Sigmoid colon (tissue), 7 donors: Measurements from ENCODE around the gene LRRC10. TPM values are rescaled to one million over a fixed set of nuclear protein-coding genes. Genes with fewer than 3 reads are reported as not detected.
A peak's percentile ranks its signal among the peaks of the same experiment; 100 is the strongest.

Experiments used
- DNase-seq: peaks from one replicate; pipeline ENCODE4 v3.0.0-alpha.2; 2019
- H3K27ac ChIP-seq, 4 donors: fragments of 200-600 bp; sonication (generic); one replicate each; pipeline ENCODE4 v1.5.1; 2016 to 2019; ENCODE audit warnings: mild to moderate bottlenecking in 1 of 4
- H3K27me3 ChIP-seq, 3 donors: fragments of 200-600 bp; sonication (generic); one replicate each; pipeline ENCODE4 v1.5.1; 2019; ENCODE audit warnings: mild to moderate bottlenecking in 1 of 3
- H3K36me3 ChIP-seq, 4 donors: fragments of 200-600 bp; sonication (generic); one replicate each; pipeline ENCODE4 v1.5.1; 2016 to 2019
- H3K4me1 ChIP-seq, 4 donors: fragments of 200-600 bp; sonication (generic); one replicate each; pipeline ENCODE4 v1.5.1; 2017 to 2019
- H3K4me3 ChIP-seq, 4 donors: fragments of 200-600 bp; sonication (generic); one replicate each; pipeline ENCODE4 v1.5.1; 2017 to 2019; ENCODE audit warnings: mild to moderate bottlenecking in 2 of 4, moderate library complexity in 1 of 4
- H3K9me3 ChIP-seq, 4 donors: fragments of 200-600 bp in 3 of 4; sonication (generic) in 3 of 4; one replicate each; pipeline versions ENCODE4 v1.5.1 to v1.6.1; 2013 to 2019
- EP300 ChIP-seq, 4 donors: sonication (generic); formaldehyde crosslinking; IDR thresholded peaks; one replicate each; pipeline ENCODE4 v1.6.1; 2017; ENCODE audit warnings: antibody characterized with exemption in 4 of 4
- POLR2A ChIP-seq, 2 donors: fragments of 450-650 bp; IDR thresholded peaks; one replicate each; pipeline ENCODE4 v1.6.1; 2016; ENCODE audit warnings: antibody characterized with exemption in 2 of 2, mild to moderate bottlenecking in 2 of 2, moderate library complexity in 2 of 2
- POLR2AphosphoS5 ChIP-seq, 4 donors: sonication (generic); formaldehyde crosslinking; IDR thresholded peaks; one replicate each; pipeline ENCODE4 v1.6.1; 2017; ENCODE audit warnings: antibody characterized with exemption in 4 of 4
- WGBS, 2 donors: extraction: QIAGEN DNeasy Blood & Tissue Kit; methylation state at CpG; one replicate each; pipeline ENCODE4 v1.1.7; 2013; 5-methylcytosine and 5-hydroxymethylcytosine counted together
- intact Hi-C: fragments of 100-400 bp; cut with DNase I; formaldehyde crosslinking; loops from one replicate; pipeline ENCODE4 v1.15.1; 2023
- polyA plus RNA-seq, 3 donors: library from polyadenylated mRNA; stranded (reverse); fragments of 200-250 nt; gene quantifications; one replicate each; pipeline ENCODE4 v1.2.3, GENCODE V29; 2013
- total RNA-seq, 4 donors: library from RNA; depleted of rRNA; stranded (reverse); fragments of >200 nt; gene quantifications; one replicate each; pipeline ENCODE4 v1.1.0, GENCODE V29; 2016
- TF ChIP-seq, protein P1 (sequence below), 4 experiments: fragments of 450-650 bp in 3 of 4; fragments of 200-600 bp in 1 of 4; IDR thresholded peaks; one replicate each; pipeline ENCODE4 v1.5.1; 2016 to 2019; ENCODE audit warnings: antibody characterized with exemption in 4 of 4, mild to moderate bottlenecking in 3 of 4, moderate library complexity in 2 of 4
- donor health status: healthy with polysubstance abuse.
- donor health status: Bipolar disorder and iron deficiency.
- donor health status: healthy.

The LRRC10 gene
- total and polyA plus RNA-seq, 7 donors: under 0.01 to 0.01 TPM; not detected in 5

DNA sequence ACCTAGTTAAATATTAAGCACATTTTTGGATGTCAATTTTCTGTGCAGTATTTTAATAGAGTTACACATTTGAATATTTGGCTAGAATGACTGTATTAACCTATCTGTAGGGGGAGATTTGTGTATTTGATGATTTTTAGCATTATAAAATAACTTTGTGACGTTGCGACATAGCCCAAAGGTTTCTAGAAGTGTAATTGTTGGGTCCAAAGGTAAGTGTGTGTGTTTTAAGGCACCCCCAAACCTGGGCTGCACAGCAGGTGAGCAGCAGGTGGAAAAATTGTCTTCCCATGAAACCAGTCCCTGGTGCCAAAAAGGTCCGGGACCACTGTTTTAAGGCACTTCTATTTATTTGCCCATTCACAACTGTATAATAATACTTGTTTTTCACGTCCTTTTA is 22.2 kb downstream of the LRRC10 start:
- no peak overlapping the region for H3K4me3 ChIP-seq
- H3K27me3 ChIP-seq: no peaks in the 10 kb centered on the region
- TF ChIP-seq POLR2AphosphoS5 (IDR thresholded peaks at IDR 0.05) (no peak), POLR2A (IDR thresholded peaks at IDR 0.05) (no peak), EP300 (IDR thresholded peaks at IDR 0.05) (no peak)
- TF ChIP-seq, protein P1, sequence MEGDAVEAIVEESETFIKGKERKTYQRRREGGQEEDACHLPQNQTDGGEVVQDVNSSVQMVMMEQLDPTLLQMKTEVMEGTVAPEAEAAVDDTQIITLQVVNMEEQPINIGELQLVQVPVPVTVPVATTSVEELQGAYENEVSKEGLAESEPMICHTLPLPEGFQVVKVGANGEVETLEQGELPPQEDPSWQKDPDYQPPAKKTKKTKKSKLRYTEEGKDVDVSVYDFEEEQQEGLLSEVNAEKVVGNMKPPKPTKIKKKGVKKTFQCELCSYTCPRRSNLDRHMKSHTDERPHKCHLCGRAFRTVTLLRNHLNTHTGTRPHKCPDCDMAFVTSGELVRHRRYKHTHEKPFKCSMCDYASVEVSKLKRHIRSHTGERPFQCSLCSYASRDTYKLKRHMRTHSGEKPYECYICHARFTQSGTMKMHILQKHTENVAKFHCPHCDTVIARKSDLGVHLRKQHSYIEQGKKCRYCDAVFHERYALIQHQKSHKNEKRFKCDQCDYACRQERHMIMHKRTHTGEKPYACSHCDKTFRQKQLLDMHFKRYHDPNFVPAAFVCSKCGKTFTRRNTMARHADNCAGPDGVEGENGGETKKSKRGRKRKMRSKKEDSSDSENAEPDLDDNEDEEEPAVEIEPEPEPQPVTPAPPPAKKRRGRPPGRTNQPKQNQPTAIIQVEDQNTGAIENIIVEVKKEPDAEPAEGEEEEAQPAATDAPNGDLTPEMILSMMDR (IDR thresholded peaks at IDR 0.05): no peak
- DNase-seq: no peak
- intact Hi-C loops: loop anchor here (5.0 to 10.0 kb wide), 3 partner anchors 116 to 344 kb away; partner anchors contain the start of genes FRS2 and YEATS4
- H3K27ac ChIP-seq: no peak overlapping the region
- WGBS, 2 donors: 81 to 93% methylated on average over 4 of the region's 4 CpGs
- H3K36me3 ChIP-seq: peaks cover 21 to 69% (median 52%) of the 10 kb centered on the region in 4 donors
- no peaks in the 10 kb centered on the region for H3K9me3 ChIP-seq
- peaks cover 0 to 12% (median 10%) of the 10 kb centered on the region in 4 donors for H3K4me1 ChIP-seq

DNA sequence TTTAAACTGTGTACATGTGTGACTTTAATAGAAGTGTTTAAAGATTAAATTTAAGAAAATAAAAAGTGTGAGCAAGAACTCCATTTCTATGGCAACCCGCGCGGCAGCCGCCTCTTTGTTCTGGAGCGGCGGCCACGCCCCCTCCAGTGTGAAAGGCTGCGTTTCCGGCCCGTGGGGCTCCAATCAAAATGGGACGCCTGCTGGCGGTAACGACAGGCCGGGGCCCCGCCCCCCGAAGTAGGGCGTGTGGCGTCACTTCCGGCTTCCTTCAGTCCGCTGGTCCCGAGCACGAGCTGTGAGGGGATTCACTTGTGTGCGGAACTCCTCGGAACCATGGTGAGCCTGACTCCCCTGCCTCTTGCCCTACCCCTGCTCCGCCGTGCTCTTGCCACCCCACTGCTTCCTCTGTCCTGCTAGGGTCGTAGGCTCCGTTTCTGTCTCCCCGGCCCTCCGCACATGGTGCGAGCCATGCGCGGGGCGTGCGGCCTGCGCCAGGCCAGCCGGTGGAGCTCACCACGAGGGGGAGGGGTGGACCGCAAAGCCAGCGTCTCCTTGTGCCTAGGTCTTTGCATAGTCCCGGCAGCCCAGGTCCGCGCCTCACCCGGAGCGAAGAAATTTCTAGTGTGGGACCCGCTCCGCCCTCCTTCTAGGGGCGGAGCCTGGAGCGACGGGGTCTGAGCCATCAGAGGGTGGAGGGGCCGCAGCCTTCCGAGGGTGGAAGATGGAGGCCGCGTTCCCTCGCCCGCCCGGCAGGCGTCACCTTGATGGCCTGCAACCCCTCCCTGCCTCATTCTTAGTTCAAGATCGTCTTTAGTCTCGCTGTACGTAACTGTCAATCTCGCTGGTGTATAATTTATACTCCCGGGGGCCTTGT is 25.3 kb downstream of the LRRC10 start, which contains the start of gene CCT2:
Gene CCT2, plus strand, starts transcription at position 271 of the 874 bp plus-strand sequence. Its CDS starts 63 bp downstream, at position 334.
- H3K4me3 ChIP-seq: peak within 1 kb of the TSS; percentile 70 to 98 (median 82)
- H3K4me1 ChIP-seq: peaks cover 0 to 12% (median 10%) of the 10 kb centered on the region in 4 donors
- WGBS, 2 donors: 0% methylated on average over 63 of the region's 63 CpGs
- H3K36me3 ChIP-seq: peaks cover 12 to 38% (median 27%) of the 10 kb centered on the region in 4 donors
- no peaks in the 10 kb centered on the region for H3K27me3 ChIP-seq
- intact Hi-C loops: loop anchor here (1.0 to 10.0 kb wide), 4 partner anchors 113 to 341 kb away; partner anchors contain the start of genes FRS2, RAB3IP and YEATS4
- DNase-seq: peak; percentile 98
- no peaks in the 10 kb centered on the region for H3K9me3 ChIP-seq
- peak within 1 kb of the TSS; percentile 85 to 91 (median 87) for H3K27ac ChIP-seq
- TF ChIP-seq, protein P1 (IDR thresholded peaks at IDR 0.05): peak in 1 of 4 experiments; percentile 29
- peak; percentile 63 to 64 for TF ChIP-seq POLR2A (IDR thresholded peaks at IDR 0.05)
- TF ChIP-seq EP300 (IDR thresholded peaks at IDR 0.05): no peak
- peak; percentile 86 to 92 (median 89) for TF ChIP-seq POLR2AphosphoS5 (IDR thresholded peaks at IDR 0.05)

DNA sequence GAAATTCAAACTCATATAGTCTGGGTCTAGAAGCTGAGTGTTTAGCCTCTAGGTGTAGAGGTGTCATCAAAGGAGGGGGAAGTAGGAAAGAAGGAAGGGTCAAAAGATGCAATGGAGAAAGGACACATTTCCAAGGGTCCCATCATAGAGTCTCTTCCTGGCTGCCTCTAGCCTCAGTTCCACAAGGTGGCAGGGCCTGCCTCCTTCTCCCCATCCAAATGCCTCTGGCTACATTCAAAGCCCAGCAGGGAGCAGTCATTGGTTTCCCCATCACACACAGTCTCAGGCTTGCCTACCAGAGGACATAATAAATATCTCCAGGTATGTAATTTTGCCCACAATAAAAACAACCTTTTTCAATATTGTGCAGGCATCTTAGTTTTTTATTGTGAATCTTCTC is 27.5 kb downstream of the LRRC10 start:
- TF ChIP-seq, protein P1 (IDR thresholded peaks at IDR 0.05): no peak
- no peak for TF ChIP-seq EP300 (IDR thresholded peaks at IDR 0.05)
- no peak for TF ChIP-seq POLR2A (IDR thresholded peaks at IDR 0.05)
- TF ChIP-seq POLR2AphosphoS5 (IDR thresholded peaks at IDR 0.05): no peak
- no peak for DNase-seq
- Histone ChIP-seq H3K4me1 (peaks cover 0 to 12% (median 10%) of the 10 kb centered on the region in 4 donors), H3K9me3 (no peaks in the 10 kb centered on the region), H3K27ac (no peak overlapping the region), H3K4me3 (no peak overlapping the region), H3K36me3 (peaks cover 5 to 16% (median 8%) of the 10 kb centered on the region in 4 donors), H3K27me3 (no peaks in the 10 kb centered on the region)
- intact Hi-C loops: loop anchor here (10.0 kb wide), 1 partner anchor 338 kb away; no protein-coding TSS in a partner anchor

DNA sequence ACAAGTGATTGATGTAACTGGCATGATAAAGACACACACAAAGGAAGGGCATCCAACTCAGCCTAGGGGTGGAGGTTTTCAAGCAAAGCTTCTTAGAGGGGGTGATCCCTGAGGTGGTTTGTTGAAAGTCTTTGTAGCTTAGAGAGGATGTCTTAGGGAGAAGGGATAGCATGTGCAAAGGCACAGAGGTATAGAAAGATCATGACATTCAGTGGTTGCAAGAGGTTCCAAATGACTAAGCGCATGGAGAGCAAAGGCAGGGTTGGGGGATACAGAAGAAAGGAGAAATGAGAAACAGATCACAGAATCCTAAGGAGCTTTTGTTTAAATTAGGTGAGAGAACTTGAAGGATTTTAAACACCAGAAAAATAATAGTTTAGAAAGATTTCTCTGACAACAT is 30.6 kb downstream of the LRRC10 start:
- no peaks in the 10 kb centered on the region for H3K4me1 ChIP-seq
- H3K27me3 ChIP-seq: no peaks in the 10 kb centered on the region
- no peak overlapping the region for H3K4me3 ChIP-seq
- H3K9me3 ChIP-seq: no peaks in the 10 kb centered on the region
- H3K27ac ChIP-seq: no peak overlapping the region
- TF ChIP-seq EP300 (IDR thresholded peaks at IDR 0.05): no peak
- 97 to 100% methylated on average over 1 of the region's 1 CpG for WGBS, 2 donors
- intact Hi-C loops: loop anchor here (10.0 kb wide), 1 partner anchor 335 kb away; no protein-coding TSS in a partner anchor
- DNase-seq: no peak
- peaks cover 0 to 12% (median 2%) of the 10 kb centered on the region in 4 donors for H3K36me3 ChIP-seq

DNA sequence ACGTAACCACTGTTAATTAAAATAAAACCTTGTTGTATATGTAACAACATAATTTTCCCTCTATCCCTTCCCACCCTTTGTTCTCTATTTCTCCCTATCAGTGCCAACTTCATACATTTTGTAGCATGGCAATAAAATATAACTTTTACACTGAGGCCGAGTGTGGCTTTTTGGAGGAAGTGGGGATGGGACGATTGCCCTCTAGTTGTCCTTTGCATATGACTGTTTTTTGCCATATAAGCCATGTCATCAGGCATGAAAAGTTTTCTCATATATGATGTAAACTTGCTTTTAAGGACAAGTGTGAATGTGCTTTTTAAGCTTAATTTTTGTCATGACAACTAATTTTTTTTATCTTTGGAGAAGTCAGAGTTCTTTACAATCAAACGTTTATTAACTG is 31.7 kb downstream of the LRRC10 start:
- Histone ChIP-seq H3K27me3 (no peaks in the 10 kb centered on the region), H3K4me3 (no peak overlapping the region), H3K9me3 (no peaks in the 10 kb centered on the region), H3K36me3 (peaks cover 0 to 22% (median 10%) of the 10 kb centered on the region in 4 donors), H3K4me1 (no peaks in the 10 kb centered on the region), H3K27ac (no peak overlapping the region)
- no peak for TF ChIP-seq EP300 (IDR thresholded peaks at IDR 0.05)
- WGBS, 2 donors: 39 to 66% methylated on average over 4 of the region's 4 CpGs
- intact Hi-C loops: no loop called here
- no peak for DNase-seq
